CD4-positive, alpha-beta T cell treated with Interleukin-4 for 4 hours (primary cell): ENCODE data around the gene LIMD2.

Experiments used
- DNase-seq: peaks from one replicate; pipeline ENCODE4 v3.0.0-alpha.2; 2020

Gene LIMD2

DNA sequence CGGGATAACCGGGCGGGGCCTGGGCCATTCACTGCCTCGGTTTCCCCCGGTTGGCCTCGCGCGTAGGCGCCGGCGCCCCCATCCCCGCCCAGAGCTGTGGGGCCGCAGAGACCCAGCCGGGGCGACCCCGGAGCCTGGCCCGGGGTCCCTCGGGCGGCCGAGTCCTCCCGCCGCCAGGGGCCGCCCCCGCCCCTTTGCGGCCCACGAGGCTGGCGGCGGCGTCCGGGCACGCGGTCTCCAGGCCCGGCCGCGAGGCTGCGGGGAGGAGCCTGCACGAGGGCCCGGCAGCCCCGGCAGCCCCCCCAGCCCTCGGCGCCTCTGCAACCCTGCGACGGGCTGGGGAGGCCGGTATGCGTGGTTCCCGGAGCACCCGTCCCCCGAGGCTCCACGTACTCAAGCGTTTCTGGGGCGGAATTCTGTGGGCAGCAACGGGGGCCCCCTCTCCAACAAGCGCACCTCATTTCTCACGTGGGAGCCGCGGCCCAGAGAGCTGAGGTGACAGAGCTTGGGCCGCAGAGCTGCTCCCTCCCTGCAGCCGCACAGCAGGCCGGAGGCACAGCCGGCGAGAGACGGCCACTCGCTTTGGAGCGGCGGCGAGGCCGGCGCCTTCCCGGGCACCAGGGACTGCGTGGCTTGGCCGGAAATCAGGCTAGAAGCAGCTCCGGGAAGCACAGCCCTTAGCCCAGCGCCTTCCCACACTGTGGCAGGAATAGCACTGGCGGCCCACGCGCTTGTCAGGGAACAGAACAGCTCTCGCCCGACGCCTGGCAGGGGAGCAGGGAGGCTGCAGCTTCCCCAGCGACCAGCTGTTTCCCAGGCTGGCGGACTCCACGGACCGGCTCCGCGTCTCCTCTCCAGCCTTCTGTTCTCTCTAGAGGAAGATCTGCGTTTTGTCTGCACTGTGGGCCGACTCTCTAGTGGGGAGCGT is 867 bp upstream of the LIMD2 start:
- peak; percentile 55 for DNase-seq

DNA sequence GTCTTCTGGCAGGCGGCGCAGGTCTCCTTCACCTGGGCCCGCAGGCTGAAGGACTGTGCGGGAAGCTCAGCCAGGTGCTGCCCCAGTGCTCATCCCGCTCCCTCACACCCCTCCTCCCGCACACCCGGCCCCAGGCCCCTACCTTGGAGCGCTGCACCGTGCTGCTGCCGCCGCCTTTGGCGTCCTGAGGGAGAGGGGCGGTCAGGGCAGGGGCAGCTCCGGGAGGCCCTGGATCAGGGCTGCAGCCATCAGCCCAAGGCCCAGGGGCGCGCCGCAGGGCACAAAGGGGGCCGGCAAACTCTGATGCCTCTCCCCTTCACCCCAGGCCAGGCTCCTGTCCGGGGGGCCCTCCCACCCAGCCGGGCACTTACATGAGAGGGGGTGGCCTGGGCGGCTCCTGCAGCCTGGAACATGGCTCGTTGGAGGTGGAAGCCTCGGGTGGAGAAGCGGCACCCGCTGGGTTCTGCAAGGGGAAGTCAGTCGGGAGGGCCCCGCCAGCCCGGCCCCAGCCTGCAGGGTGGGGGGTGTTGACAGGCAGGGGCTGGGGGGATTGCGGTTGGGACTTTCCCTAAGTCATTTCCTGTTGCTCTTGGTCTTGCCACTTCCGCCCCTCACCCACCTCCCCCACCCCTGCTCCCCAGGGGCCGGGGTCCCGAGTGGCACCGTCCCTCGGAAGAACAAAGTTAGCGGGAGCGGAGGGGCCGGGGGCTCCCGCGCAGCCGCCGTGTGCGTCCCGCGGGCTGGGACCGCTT is 863 bp downstream of the LIMD2 start:
- peak; percentile 96 for DNase-seq

DNA sequence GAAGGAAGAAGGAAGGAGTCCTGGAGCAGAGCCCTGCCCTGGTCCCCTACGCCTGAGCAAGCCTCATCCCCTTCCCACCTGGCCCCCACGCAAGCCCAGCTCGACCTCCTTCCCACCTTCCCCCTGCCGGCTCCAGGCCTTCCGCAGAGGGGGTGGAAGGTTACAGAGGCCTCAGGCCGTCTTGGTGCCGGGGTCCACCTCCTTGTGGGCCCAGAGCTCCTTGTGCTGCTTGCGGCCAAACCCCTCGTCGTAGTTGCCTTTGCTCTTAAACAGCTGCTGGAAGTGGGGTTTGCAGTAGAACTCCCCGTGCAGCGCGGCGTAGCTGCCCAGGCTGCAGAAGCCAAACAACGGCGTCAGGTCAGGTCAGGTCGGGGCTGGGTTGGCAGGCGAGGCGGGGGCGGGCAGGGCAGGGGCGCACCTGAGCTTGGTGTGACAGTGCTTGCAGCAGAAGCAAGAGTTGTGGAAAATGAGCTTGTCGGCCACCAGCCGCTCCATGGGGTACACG is 1.5 kb downstream of the LIMD2 start:
- no peak for DNase-seq

DNA sequence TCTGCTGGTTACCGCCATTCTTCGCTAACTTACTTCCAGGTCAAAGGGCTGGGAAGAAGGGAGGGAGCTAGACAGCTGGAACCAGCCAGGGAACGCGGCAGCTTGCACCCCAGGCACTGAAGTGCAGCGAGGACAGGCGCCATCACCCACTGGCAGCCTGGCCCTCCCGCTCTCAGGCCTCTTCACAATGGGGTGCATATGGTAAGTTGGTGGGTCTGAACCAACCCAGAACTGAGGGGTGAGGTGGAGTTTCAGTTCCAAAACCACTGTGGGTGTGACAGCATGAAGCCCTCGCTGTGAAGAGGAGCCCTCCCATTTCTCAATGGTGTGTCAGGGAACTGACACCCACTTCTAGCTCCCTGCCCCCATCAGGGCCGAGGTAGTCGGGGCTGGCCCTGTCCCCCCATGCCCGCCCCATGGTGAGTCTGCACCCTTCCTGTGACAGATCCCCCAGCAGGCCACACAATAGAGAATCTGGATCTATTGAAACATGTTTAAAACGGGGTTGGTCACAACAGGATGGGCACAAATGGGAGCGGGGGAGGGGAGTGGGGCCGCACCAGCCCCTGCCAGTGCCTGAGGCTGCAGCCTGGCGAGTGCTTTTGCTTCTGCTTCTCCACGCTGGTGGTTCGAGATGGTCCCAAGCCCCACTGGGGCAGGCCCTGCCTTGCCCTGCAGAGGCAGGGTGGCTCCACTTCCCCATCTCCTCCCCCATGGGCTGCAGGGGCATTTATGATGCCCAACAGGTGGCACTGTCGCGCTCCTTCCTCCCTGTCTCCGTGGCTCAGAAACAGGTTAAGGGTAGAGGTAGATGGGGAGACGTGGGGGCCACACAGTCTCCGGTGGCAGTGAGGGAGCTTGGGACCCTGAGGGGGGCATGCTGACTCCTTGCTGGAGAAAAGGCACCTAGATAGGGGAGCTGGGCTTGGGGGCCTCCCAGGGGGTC is 2.3 kb downstream of the LIMD2 start:
- peak; percentile 86 for DNase-seq

DNA sequence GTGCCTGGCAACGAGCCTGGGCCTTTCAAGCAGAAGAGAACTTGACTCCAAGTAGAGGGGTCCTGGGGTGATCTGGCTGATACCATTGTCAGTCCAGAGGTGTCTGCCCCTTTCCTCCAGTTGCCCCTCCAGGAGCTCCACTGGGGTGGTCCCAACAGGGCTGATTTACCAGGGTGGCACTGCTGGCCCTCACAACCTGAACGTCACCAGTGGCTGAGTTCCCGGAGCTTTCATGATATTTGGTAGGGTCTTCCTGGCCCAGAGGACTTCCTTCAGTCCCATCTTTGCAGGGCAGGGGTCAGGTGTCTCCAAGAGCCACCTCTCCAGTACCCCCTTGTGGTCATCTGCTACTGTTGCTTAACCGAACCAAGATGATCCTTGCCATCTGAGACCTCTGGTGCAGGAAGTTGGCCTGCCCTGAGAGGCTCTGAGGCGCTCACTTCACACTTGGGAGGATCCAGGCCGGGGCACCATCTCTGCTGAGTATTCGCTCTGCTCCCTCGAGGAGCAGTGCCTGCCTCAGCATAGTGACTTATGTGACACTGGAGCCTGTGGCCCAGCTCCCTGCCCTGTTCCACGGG is 3.5 kb downstream of the LIMD2 start:
- peak; percentile 52 for DNase-seq

DNA sequence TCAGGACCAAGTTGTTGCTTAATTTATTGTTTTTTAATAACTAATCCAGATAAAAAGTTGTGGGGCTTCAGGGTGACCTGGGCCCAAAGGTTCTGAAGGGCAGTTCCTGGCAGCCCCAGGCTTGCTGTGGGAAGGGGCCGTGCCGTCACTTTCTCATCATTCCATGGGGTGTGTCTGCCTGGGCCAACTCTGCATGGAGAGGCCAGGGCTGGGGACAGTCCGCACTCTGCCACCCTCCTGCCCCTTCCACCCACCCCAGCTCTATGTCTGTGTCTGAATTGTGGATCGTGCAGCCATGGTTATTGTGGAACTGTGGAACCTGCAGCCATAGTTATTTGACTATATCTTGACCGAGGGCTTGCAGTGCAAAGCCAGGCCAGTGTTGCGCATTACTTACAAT is 4.0 kb downstream of the LIMD2 start:
- no peak for DNase-seq

DNA sequence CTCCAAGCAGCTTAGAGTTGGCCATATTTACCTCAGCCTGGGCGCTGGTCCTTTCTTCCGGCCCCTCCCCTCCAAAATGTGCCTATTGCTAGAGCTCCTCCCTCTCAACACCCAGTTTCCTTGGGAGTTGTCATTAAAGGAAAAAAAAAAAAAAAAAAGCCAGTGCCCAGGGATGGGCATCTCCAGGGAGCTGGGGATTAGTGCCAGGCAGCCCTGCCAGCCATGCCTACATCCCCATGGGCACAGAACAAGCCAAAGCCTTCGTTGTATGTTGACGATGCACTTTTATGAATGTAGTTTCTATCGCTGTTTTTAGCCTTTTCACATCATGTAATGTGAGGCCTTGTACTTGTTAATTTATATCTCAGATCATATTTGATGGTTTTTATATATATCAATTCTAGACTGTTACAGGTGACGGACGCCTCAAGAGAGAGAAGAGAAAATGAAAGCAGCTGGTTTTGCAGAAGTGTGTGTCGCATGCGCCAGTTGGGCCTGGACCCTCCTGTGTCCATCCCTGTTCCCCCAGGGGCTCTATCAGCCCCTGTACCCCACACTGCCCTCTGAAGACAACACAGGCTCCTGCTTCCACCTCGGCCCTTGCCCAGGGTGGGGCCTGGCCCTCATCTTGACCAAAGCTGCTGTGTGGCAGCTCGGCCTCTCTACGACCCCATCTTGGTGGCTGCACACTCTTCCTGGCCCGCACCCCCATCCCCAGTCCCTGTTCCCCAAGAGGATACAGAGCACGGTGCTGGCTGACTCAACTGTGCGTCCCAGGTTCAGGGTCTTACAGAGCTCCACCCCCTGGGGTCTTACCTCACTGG is 4.8 kb downstream of the LIMD2 start:
- no peak for DNase-seq

DNA sequence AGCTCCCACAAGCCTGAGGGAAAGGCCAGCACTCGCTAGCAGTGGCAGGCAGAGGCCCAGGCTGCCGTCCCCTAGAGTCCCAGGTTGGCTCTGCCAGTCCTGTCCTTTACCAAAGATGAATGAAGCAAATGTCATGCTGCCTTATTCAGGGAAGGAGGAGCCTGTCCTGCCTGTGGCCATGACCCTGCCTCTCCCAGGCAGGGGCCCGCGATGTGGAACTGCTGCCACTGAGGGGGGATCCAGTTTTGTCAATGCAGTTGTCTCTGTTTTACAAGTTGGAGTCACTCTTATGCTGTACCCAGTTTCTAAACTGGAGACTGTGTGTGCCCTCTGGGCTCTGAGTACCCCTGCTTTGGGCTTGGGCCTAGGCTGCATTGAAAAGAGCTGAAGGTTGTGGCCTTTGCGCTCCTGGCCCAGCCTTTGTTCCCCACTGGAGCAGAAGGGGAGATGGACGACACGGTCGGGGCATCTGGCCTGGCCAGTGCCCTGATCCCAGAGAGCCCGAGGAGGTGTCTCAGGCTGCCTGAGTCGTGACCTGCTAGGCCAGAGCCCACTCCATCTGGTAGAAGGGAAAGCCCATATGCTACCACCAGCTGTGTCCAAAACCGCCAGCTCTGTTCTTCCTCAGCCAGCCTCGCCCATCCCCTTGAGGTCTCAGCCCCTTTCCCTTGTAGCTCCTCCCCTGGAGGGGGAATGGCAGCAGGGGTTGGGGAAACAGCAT is 5.5 kb downstream of the LIMD2 start:
- no peak for DNase-seq

DNA sequence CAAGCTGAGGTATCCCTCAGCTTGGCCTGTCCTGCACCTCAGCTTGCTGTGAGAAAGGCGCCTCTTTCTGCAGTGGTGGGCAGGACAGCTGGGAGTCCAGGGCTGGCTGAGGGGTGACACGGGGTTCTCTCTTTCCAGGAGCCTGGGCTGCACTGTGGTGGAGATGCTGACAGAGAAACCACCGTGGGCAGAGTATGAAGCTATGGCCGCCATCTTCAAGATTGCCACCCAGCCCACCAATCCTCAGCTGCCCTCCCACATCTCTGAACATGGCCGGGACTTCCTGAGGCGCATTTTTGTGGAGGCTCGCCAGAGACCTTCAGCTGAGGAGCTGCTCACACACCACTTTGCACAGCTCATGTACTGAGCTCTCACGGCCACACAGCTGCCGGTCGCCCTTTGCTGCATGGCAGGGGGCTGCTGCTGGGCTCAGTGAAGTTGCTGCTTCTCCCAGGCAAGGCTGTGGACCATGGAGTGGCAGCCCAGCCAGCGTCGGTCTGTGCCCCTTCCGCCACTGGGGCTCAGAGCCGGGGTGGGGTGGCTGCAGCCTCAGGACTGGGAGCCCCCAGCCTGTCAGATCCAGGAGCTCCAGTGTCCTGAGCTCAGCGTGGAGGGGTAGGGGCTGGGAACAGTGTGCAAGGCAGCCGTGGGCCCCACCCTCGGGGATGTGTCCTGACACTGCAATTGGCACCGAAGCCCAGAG is 6.4 kb downstream of the LIMD2 start:
- DNase-seq, result no peak

DNA sequence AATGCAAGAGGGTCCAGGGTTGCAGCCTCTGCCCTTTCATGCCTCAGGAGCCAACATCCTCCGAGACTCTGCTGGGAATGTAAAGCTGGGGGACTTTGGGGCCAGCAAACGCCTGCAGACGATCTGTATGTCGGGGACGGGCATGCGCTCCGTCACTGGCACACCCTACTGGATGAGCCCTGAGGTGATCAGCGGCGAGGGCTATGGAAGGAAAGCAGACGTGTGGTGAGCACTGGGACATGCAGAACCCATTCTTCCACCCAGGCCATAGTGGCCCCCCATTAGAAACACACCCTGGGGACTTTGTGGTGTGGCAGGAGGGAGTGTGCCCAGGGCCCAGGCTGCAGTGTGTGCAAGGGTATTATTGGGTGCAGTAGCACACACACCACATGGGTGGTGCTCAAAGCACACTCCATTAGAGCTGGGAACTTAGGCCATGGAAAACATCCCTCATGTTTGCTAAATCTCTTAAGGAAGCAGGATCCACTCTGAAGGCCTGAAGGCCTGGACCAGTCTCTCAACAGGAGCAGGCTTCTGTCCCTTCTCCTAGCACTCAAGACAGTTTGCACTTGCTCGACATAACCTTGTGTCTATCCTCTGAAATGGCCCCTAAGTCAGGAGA is 7.6 kb downstream of the LIMD2 start:
- DNase-seq, result no peak

DNA sequence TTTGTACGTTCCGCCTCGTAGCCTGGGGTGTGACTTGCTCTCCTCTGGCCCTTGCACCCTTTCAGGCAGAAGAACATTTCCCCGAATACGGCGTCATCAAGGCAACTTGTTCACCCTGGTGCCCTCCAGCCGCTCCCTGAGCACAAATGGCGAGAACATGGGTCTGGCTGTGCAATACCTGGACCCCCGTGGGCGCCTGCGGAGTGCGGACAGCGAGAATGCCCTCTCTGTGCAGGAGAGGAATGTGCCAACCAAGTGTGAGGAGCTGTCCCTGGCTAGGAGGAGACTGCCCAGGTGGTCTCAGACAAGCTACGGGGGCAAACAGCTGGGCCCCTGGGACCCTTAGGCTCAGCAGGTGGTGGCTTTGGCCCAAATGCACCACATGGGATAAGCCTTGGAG is 10.4 kb downstream of the LIMD2 start:
- DNase-seq, result no peak

DNA sequence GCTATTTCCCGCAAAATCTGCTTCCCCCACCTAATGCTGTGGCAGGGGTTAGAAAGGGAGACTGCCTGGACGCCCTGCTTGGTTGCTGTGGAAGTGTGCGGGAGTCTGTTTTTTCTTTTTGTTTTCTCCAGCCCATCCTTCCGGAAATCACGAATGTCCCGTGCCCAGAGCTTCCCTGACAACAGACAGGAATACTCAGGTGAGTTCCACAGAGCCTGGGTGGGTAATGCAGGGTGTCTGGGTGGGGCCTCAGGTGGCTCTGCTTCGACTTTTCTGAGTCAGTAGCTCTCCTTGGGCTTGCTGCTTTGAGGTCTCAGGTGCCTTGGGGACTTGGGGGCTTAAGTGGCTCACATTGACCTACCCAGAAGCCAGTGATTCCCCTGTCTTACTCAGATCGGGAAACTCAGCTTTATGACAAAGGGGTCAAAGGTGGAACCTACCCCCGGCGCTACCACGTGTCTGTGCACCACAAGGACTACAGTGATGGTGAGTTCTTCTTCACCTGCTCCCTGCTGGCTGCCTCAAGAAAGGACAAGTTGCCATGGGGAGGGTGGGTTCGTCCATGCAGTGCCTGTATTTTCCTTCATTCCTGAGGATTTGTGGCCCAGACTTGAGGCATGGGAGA is 11.4 kb downstream of the LIMD2 start:
- no peak for DNase-seq

DNA sequence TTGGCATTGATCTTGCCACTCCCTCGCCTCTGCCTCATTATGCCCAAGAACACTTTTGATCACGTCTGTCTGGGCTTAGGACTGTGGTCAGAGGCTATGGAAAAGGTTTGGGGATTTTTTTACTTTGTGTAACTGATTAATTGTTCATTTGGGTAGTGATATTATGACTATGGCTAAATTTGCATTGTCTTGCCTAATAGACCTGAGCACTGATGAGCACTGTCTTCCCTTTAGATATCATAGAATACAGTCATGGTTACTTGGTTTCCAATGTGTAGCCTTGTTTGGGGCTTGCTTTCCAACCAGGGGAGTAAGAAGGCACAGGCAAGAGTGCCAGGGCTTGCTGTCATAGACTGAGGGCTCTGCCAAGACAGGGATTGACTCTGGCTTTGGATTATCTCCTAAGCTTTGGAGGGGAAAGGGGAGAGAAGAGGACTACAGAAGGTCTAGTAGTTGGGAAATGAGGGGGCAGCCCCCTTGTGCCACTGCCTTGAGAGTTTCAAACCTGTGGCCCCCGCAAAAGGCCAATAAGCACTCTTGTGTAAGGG is 13.7 kb downstream of the LIMD2 start:
- no peak for DNase-seq

DNA sequence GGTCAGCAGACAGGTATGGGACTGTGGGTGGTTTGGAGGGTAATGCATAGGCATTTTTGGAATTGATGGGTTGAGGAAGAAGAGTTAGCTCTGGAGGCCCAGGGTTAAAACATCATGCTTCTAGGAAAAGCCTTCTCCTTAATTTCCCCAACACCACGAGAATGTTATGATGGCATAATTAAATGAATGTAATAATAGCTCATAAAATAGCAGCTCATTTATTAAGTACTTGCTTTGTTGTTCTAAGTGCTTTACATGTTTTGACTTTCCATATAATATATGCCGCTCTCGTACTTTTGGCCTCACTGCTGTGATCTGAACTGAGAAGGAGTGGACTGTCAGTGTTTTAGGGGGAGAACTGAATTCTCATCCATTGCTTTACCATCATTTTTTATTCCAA is 14.3 kb downstream of the LIMD2 start:
- DNase-seq, result no peak

DNA sequence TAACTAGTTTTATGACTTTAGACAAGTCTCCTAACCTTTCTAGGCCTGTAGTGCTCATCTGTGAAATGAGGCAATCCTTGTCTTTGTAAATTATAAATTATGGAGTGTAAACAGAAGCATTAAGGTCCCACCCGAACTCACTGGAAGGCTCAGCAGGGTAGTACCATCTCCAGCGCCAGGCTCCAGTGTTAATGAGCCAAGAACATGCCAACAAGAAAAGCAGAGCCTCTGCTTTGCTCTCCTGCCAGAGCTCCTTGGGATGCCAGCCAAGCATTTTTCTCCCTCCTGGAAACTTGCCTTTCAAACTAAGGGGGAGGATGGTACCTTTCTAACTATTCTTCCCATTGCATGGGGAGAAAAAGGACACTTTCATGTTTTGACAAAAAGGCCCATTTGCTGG is 14.9 kb downstream of the LIMD2 start:
- DNase-seq, result no peak

DNA sequence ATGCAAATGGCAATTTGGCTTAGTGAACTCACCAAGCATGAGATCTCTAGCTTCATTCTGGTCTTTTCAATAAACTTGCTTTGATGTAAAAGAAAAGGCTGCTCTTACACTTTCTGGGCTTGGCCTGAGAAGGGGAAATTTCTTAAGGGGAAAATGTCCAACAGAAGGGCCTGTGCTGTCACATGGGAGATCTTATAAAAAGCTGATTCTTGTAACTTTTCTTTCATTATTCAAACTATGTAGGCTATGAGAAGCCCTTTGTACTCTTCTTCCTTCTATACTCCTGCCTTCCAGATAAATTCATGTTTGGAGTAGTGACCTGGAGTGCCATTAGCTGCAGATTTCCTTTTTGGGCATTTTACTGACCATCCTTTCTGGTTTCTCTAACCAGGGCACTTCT is 16.9 kb downstream of the LIMD2 start:
- no peak for DNase-seq

DNA sequence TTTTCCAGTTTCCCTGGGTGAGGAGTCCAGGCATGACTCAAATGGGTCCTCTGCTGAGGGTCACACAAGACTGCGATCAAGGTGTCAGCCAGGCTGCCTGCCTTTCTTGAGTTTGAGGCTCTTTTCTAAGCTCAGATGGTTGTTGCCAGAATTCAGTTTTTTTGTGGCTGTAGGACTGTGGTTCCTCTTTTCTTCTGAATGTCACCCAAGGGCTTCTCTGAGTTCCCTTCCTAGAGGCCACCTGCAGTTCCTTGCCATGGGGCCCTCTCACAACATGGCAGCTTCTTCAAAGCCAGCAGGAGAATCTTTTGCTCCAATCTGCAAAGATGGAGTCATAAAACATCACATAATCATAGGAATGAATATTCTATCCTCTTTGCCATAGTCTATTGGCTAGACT is 17.5 kb downstream of the LIMD2 start:
- DNase-seq, result no peak

DNA sequence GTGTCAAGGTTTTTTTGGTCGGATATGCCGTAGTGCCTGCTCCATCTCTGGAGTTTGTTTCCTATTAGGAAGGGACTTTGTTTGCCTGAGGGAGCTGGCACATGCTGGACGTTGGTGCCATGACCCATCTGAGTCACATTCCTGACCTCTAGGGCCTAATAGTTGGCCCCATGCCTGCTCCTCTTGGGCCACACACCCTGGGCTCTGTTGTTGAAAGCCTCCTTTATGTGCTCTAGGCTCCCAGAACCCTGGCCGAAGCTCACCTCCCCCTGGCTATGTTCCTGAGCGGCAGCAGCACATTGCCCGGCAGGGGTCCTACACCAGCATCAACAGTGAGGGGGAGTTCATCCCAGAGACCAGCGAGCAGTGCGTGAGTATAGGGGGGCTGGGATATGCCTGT is 18.4 kb downstream of the LIMD2 start:
- no peak for DNase-seq

DNA sequence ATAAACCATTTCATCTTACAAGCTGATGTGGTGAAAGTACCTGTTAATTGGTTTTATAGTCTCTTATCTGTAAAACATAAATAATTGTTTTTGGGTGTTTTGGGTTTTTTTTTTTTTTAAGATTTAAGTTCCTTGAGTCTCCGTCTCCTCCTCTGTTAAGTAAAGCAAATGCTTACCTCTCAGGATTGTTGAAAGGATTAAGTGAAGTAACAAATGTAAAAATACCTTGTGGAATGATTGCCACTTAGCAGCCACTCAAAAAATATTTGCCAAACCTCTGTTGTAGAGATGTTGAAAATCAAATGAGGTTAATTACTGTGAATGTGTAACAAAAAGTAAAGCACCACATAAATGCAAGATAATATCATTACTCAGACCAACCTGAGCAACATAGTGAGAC is 19.2 kb downstream of the LIMD2 start:
- DNase-seq, result no peak
